Fibroblast of pulmonary artery (primary cell): ENCODE measurements around the gene SPTLC2.

Source experiments
- DNase-seq: peaks from one replicate; pipeline ENCODE4 v3.0.0-alpha.2; 2010; ENCODE audit warnings: low read depth
- H3K4me3 ChIP-seq: replicated peaks from 2 replicates; pipeline ENCODE4 v1.5.1; 2011; ENCODE audit warnings: low read depth, mild to moderate bottlenecking, control low read depth, low read length, moderate library complexity
- CTCF ChIP-seq: IDR thresholded peaks from 2 replicates; pipeline ENCODE4 v1.5.1; 2011; ENCODE audit warnings: mild to moderate bottlenecking, control low read depth, low read length, inconsistent platforms; ENCODE audit errors: missing control alignments

The SPTLC2 gene

GRCh38 chr14:77565289-77565993 is 51.0 kb downstream of the SPTLC2 start:
- DNase-seq: no peak
- no peak overlapping the region for H3K4me3 ChIP-seq
- TF ChIP-seq CTCF: no peak

- peak; percentile 53 for DNase-seq
- TF ChIP-seq CTCF: no peak
- no peak overlapping the region for H3K4me3 ChIP-seq
Measured at GRCh38 chr14:77562681-77563080, 53.8 kb downstream of the SPTLC2 start.

GRCh38 chr14:77561881-77562280 is 54.6 kb downstream of the SPTLC2 start:
- DNase-seq: no peak
- no peak overlapping the region for H3K4me3 ChIP-seq
- no peak for TF ChIP-seq CTCF

- DNase-seq: no peak
- no peak overlapping the region for H3K4me3 ChIP-seq
- no peak for TF ChIP-seq CTCF
Measured at GRCh38 chr14:77559381-77559780, 57.1 kb downstream of the SPTLC2 start.

GRCh38 chr14:77557391-77557790 is 59.0 kb downstream of the SPTLC2 start:
- TF ChIP-seq CTCF: no peak
- H3K4me3 ChIP-seq: no peak overlapping the region
- no peak for DNase-seq

GRCh38 chr14:77556946-77557345 is 59.5 kb downstream of the SPTLC2 start:
- no peak for TF ChIP-seq CTCF
- DNase-seq: no peak

GRCh38 chr14:77554816-77555599 is 61.4 kb downstream of the SPTLC2 start:
- no peak for DNase-seq
- no peak for TF ChIP-seq CTCF
- no peak overlapping the region for H3K4me3 ChIP-seq

More at GRCh38 chr14:77556946-77557345, 59.5 kb downstream of the SPTLC2 start:
- H3K4me3 ChIP-seq: no peak overlapping the region
